EH (cell line): ENCODE data around the gene DFFB.
A peak's percentile ranks its signal among the peaks of the same experiment; 100 is the strongest.

ENCODE experiments used
- DNase-seq: peaks from one replicate; pipeline ENCODE4 v3.0.0-alpha.2; 2015; ENCODE audit warnings: low read depth

DFFB gene

GRCh38 chr1:3874736-3875135, 17.5 kb downstream of the DFFB start:
- DNase-seq = no peak

GRCh38 chr1:3876716-3877115, 19.4 kb downstream of the DFFB start:
- DNase-seq = no peak

- no peak for DNase-seq
These were observed 21.8 kb downstream of the DFFB start for GRCh38 chr1:3879099-3879498.

- DNase-seq = no peak
These were observed 22.6 kb downstream of the DFFB start for GRCh38 chr1:3879787-3880428.

GRCh38 chr1:3880429-3881192, 23.3 kb downstream of the DFFB start:
- DNase-seq = no peak

GRCh38 chr1:3881193-3881480, 23.9 kb downstream of the DFFB start:
- DNase-seq = no peak

- DNase-seq = no peak
These were observed 26.1 kb downstream of the DFFB start for GRCh38 chr1:3883194-3883925.

GRCh38 chr1:3884966-3885365, 27.7 kb downstream of the DFFB start:
- no peak for DNase-seq

- DNase-seq = no peak
These were observed 28.3 kb downstream of the DFFB start for GRCh38 chr1:3885611-3886010.

- no peak for DNase-seq
These were observed 28.9 kb downstream of the DFFB start for GRCh38 chr1:3886106-3886670.

- no peak for DNase-seq
These were observed 29.4 kb downstream of the DFFB start for GRCh38 chr1:3886691-3887090.

GRCh38 chr1:3888301-3888700, 31.0 kb downstream of the DFFB start:
- DNase-seq = no peak

GRCh38 chr1:3889936-3890335, 32.7 kb downstream of the DFFB start:
- DNase-seq = no peak

- no peak for DNase-seq
These were observed 33.4 kb downstream of the DFFB start for GRCh38 chr1:3890389-3891328.

GRCh38 chr1:3891329-3891865, 34.1 kb downstream of the DFFB start:
- no peak for DNase-seq

GRCh38 chr1:3892748-3893147, 35.5 kb downstream of the DFFB start:
- DNase-seq = no peak

GRCh38 chr1:3893190-3893589, 35.9 kb downstream of the DFFB start:
- DNase-seq = no peak

GRCh38 chr1:3894626-3895278, 37.5 kb downstream of the DFFB start:
- no peak for DNase-seq

GRCh38 chr1:3895279-3895950, 38.1 kb downstream of the DFFB start:
- peak; percentile 70 for DNase-seq

- no peak for DNase-seq
These were observed 38.7 kb downstream of the DFFB start for GRCh38 chr1:3895951-3896325.
